ENCODE measurements around the gene GRIK4.

Gene GRIK4

GRCh38 chr11:120547811-120548681 is 36.5 kb downstream of the GRIK4 start:
- DNase-seq (ENCODE audit: low spot score), result no peak

- DNase-seq (ENCODE audit: low spot score), result no peak
These were observed 37.2 kb downstream of the GRIK4 start for GRCh38 chr11:120548682-120549209.

GRCh38 chr11:120549346-120549745 is 37.8 kb downstream of the GRIK4 start:
- DNase-seq (ENCODE audit: low spot score), result no peak

- no peak for DNase-seq (ENCODE audit: low spot score)
These were observed 38.5 kb downstream of the GRIK4 start for GRCh38 chr11:120550007-120550406.

GRCh38 chr11:120551191-120551590 is 39.6 kb downstream of the GRIK4 start:
- no peak for DNase-seq (ENCODE audit: low spot score)

- DNase-seq (ENCODE audit: low spot score), result no peak
These were observed 43.4 kb downstream of the GRIK4 start for GRCh38 chr11:120554766-120555432.

GRCh38 chr11:120555433-120555773 is 43.9 kb downstream of the GRIK4 start:
- DNase-seq (ENCODE audit: low spot score), result no peak

GRCh38 chr11:120556797-120557196 is 45.2 kb downstream of the GRIK4 start:
- DNase-seq (ENCODE audit: low spot score), result no peak

GRCh38 chr11:120558744-120559431 is 47.3 kb downstream of the GRIK4 start:
- DNase-seq (ENCODE audit: low spot score), result no peak

GRCh38 chr11:120561286-120561685 is 49.7 kb downstream of the GRIK4 start:
- no peak for DNase-seq (ENCODE audit: low spot score)

GRCh38 chr11:120562806-120563425 is 51.4 kb downstream of the GRIK4 start:
- peak; percentile 19 for DNase-seq (ENCODE audit: low spot score)

GRCh38 chr11:120563703-120564572 is 52.4 kb downstream of the GRIK4 start:
- peak; percentile 20 for DNase-seq (ENCODE audit: low spot score)

- peak; percentile 25 for DNase-seq (ENCODE audit: low spot score)
These were observed 53.2 kb downstream of the GRIK4 start for GRCh38 chr11:120564573-120565311.

GRCh38 chr11:120565466-120566155 is 54.1 kb downstream of the GRIK4 start:
- DNase-seq (ENCODE audit: low spot score), result no peak

- DNase-seq (ENCODE audit: low spot score), result no peak
These were observed 54.6 kb downstream of the GRIK4 start for GRCh38 chr11:120566176-120566575.

GRCh38 chr11:120568572-120569307 is 57.2 kb downstream of the GRIK4 start:
- DNase-seq (ENCODE audit: low spot score), result no peak

- no peak for DNase-seq (ENCODE audit: low spot score)
These were observed 58.3 kb downstream of the GRIK4 start for GRCh38 chr11:120569861-120570260.

- no peak for DNase-seq (ENCODE audit: low spot score)
These were observed 59.9 kb downstream of the GRIK4 start for GRCh38 chr11:120571476-120571875.

GRCh38 chr11:120573756-120574354 is 62.3 kb downstream of the GRIK4 start:
- no peak for DNase-seq (ENCODE audit: low spot score)
